NCI-H345 treated with DMSO at 0.1 percent for 48 hours (cell line): ENCODE data around the gene TRIOBP.
A peak's percentile ranks its signal among the peaks of the same experiment; 100 is the strongest.
"Not testable (repeated sequence)": the region's sequence is repeated elsewhere in the genome, so short reads cannot be mapped to it uniquely, and the experiment has no call there.

Source experiments
- DNase-seq: peaks from one replicate; lab custom pipeline; 2025; ENCODE audit not compliant: unreplicated experiment; lab: John Stamatoyannopoulos, UW

Gene TRIOBP

GRCh38 chr22:37769056-37769455, 72.2 kb downstream of the TRIOBP start:
- DNase-seq, result no peak

GRCh38 chr22:37771081-37771480, 74.2 kb downstream of the TRIOBP start:
- DNase-seq, result no peak

- no peak for DNase-seq
These were observed 75.0 kb downstream of the TRIOBP start for GRCh38 chr22:37771702-37772427.

- no peak for DNase-seq
These were observed 77.9 kb downstream of the TRIOBP start for GRCh38 chr22:37774728-37775127.

- DNase-seq, result no peak
These were observed 79.2 kb downstream of the TRIOBP start for GRCh38 chr22:37775785-37776638.

- no peak for DNase-seq
These were observed 79.8 kb downstream of the TRIOBP start for GRCh38 chr22:37776639-37777005.

DNA sequence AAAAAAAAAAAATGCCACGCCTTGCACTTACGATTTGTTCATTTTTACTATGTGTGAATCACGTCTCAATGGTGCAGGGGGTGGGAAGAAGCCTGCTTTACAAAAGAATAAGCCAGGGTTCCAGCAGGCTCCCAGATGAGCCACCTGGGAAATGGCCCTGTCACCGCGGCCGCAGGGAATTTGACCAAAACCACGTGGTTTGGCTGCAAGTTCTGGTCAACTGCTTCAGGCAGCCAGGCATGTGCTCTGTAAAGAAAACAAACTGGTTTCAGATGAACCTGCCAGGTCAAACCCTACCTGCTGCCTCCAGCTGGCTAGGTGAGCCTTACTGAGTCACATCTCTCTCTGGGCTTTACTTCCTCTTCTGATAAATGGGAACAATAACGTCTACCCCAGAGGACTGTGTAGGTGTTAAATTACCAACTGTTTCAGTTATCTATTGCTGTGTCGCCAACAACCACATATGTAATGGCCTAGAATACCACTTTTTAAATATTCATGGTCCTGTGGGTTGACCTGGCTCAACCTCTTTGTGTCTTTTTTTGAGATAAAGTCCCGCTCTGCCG, 80.4 kb downstream of the TRIOBP start:
- no peak for DNase-seq

- no peak for DNase-seq
These were observed 81.6 kb downstream of the TRIOBP start for GRCh38 chr22:37778370-37779009.

GRCh38 chr22:37781434-37782059, 84.7 kb downstream of the TRIOBP start:
- DNase-seq, result no peak

- no peak for DNase-seq
These were observed 85.7 kb downstream of the TRIOBP start for GRCh38 chr22:37782340-37783168.

- peak; percentile 26 for DNase-seq
These were observed 88.1 kb downstream of the TRIOBP start for GRCh38 chr22:37784829-37785495.

DNA sequence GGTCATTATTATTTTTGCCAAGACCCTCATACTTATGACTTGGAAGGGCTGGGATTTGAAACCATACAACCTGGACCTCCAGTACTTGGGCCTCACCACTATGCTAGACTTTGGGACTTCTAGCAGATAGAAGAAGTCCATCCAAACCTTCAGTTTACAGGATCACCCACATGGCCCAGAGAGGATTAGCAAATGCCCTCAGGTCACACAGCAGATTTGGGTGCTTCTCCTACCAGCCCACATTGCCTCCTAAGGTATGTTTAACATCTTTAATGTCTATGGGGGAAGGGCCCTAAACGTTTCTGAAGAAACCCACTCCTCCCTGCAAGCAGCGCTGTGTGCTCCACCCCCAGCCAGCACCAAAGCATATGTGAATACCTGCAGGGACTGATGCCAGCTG, 93.4 kb downstream of the TRIOBP start:
- no peak for DNase-seq

DNA sequence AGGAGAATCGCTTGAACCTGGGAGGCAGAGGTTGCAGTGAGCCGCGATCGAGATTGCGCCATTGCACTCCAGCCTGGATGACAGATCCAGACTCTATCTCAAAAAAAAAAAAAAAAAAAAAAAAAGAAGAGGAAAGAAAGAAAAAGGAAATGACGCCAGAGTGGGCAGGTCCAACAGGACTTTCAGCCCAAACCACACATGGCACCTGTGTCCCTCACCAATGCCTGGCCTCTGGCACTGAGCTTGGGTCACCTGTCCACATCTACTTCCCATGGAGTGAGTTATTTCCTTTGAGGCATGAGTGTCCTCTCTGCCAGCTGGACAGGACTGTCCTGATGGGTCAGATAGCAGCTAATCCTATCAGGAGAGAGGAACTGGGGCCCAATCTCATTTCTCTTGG, 95.6 kb downstream of the TRIOBP start:
- DNase-seq, result no peak

DNA sequence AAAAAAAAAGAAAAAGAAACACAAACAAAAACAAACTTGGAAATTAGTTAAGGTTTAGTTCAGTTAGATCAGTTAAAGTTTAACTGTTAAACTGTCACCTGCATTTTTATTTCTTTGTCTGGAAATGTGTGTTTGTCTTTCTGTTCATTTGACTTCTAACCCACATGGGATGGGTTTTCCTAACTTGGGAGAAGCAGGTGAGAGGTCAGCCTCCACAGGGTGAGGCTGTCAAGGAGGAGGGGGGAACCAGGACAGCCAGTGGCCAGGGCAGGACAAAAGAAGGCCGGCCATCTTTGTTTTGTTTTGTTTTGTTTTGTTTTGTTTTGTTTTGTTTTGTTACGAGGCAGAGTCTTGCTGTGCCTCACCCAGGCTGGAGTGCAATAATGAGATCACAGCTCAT, 97.5 kb downstream of the TRIOBP start:
- DNase-seq, result no peak

- DNase-seq, result no peak
These were observed 99.2 kb downstream of the TRIOBP start for GRCh38 chr22:37796079-37796478.

DNA sequence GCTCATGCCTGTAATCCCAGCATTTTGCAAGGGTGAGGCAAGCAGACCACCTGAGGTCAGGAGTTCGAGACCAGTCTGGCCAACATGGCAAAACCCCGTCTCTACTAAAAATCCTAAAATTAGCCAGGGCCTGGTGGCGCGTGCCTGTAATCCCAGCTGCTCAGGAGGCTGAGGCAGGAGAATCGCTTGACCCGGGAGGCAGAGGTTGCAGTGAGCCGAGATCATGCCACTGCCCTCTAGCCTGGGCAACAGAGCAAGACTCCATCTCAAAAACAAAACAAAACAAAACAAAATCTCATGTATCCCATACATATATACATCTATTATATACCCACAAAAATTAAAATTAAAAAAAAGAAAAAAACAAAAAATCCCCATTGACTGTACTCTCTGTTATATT, 100.4 kb downstream of the TRIOBP start:
- not testable (repeated sequence) for DNase-seq

DNA sequence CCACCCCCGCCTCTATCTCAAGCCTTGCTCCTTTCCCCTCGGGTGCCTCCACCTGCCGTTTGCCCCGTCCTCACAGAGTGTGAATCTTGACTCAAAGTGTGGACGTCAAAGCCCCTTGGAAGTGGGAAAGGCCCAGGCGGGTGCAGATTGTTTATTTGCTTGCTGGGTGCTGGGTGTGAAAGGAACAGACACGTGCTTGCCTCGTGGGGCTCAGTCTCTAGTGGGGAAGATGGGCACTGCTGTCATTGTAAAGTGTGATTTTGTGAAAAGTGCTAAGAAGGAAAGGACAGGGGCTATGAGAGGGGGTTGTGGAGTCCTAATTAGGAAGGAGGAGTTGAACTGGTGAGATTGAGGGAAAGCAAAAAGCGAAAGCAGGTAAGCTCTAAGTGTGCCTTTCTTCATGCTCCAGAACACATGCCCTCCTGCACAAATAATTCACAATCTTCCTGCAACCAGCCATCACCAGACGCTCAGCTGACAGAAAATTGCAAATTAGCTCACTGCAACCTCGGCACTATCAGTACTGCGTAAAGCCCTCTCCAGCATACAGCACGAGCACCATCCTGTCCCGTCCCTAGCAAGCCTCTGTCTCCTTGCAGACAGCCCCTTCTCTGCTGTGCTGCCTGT, 101.1 kb downstream of the TRIOBP start:
- no peak for DNase-seq

- DNase-seq, result not testable (repeated sequence)
These were observed 103.1 kb downstream of the TRIOBP start for GRCh38 chr22:37799979-37800378.

- no peak for DNase-seq
These were observed 105.1 kb downstream of the TRIOBP start for GRCh38 chr22:37801946-37802309.
